ENCODE results near the gene SOX8. TPM values are rescaled to one million over a fixed set of nuclear protein-coding genes. Genes with fewer than 3 reads are reported as not detected.

SOX8 gene
- total RNA-seq, 4 donors from 2014 or later = 0.10 to 0.91 (median 0.33) TPM

- in situ Hi-C loops (cut with MboI; ENCODE audit: low sequenced_read_pairs in 4 of 4) (no loop called here), intact Hi-C loops (cut with DNase I; ENCODE audit: low total_unique reads) (no loop called here)
- Histone ChIP-seq H3K9me3 (no peaks in the 10 kb centered on the region), H3K36me3 (no peaks in the 10 kb centered on the region), H3K27ac (peak overlapping the region in 2 of 4 donors; percentile 30 to 55), H3K4me1 (peaks cover 7 to 17% of the 10 kb centered on the region in 2 donors), H3K27me3 (peaks cover 36 to 51% (median 46%) of the 10 kb centered on the region in 3 donors), H3K4me3 (no peak overlapping the region)
- DNase-seq (peak in 1 of 2 donors; percentile 60), ATAC-seq (no peak)
- no peak for TF ChIP-seq CTCF (IDR thresholded peaks at IDR 0.05 in 4 of 5, conservative IDR thresholded peaks at IDR 0.05 in 1 of 5)
- TF ChIP-seq POLR2A (IDR thresholded peaks at IDR 0.05) = no peak
Measured at GRCh38 chr16:977081-977701, 4.4 kb upstream of the SOX8 start.

GRCh38 chr16:977896-978295, 3.7 kb upstream of the SOX8 start:
- intact Hi-C loops (cut with DNase I; ENCODE audit: low total_unique reads) = no loop called here
- no peaks in the 10 kb centered on the region for H3K9me3 ChIP-seq
- H3K27me3 ChIP-seq = peaks cover 43 to 55% (median 50%) of the 10 kb centered on the region in 3 donors
- ATAC-seq = no peak
- in situ Hi-C loops (cut with MboI; ENCODE audit: low sequenced_read_pairs in 4 of 4) = no loop called here
- DNase-seq = no peak
- no peak overlapping the region for H3K4me3 ChIP-seq
- no peak overlapping the region for H3K27ac ChIP-seq
- peaks cover 7 to 17% of the 10 kb centered on the region in 2 donors for H3K4me1 ChIP-seq
- no peaks in the 10 kb centered on the region for H3K36me3 ChIP-seq
- TF ChIP-seq CTCF (IDR thresholded peaks at IDR 0.05 in 4 of 5, conservative IDR thresholded peaks at IDR 0.05 in 1 of 5) = no peak
- TF ChIP-seq POLR2A (IDR thresholded peaks at IDR 0.05) = no peak

- Histone ChIP-seq H3K9me3 (no peaks in the 10 kb centered on the region), H3K27me3 (peaks cover 42 to 60% (median 51%) of the 10 kb centered on the region in 3 donors), H3K4me3 (no peak overlapping the region), H3K36me3 (no peaks in the 10 kb centered on the region), H3K27ac (no peak overlapping the region), H3K4me1 (peaks cover 7 to 17% of the 10 kb centered on the region in 2 donors)
- DNase-seq (no peak), ATAC-seq (no peak)
- in situ Hi-C loops (cut with MboI; ENCODE audit: low sequenced_read_pairs in 4 of 4) (no loop called here), intact Hi-C loops (cut with DNase I; ENCODE audit: low total_unique reads) (no loop called here)
- TF ChIP-seq CTCF (IDR thresholded peaks at IDR 0.05 in 4 of 5, conservative IDR thresholded peaks at IDR 0.05 in 1 of 5) (no peak), POLR2A (IDR thresholded peaks at IDR 0.05) (no peak)
Measured at GRCh38 chr16:978403-978802, 3.2 kb upstream of the SOX8 start.

GRCh38 chr16:979147-979546, 2.4 kb upstream of the SOX8 start:
- Histone ChIP-seq H3K9me3 (no peaks in the 10 kb centered on the region), H3K4me3 (no peak overlapping the region), H3K27me3 (peaks cover 48 to 67% (median 59%) of the 10 kb centered on the region in 3 donors), H3K4me1 (peaks cover 7 to 12% of the 10 kb centered on the region in 2 donors), H3K36me3 (no peaks in the 10 kb centered on the region), H3K27ac (no peak overlapping the region)
- intact Hi-C loops (cut with DNase I; ENCODE audit: low total_unique reads) = no loop called here
- DNase-seq (no peak), ATAC-seq (no peak)
- in situ Hi-C loops (cut with MboI; ENCODE audit: low sequenced_read_pairs in 4 of 4) = no loop called here
- no peak for TF ChIP-seq CTCF (IDR thresholded peaks at IDR 0.05 in 4 of 5, conservative IDR thresholded peaks at IDR 0.05 in 1 of 5)
- TF ChIP-seq POLR2A (IDR thresholded peaks at IDR 0.05) = no peak

Data from gastrocnemius medialis (tissue), 4 donors.